Epithelial cell of proximal tubule (primary cell): Measurements from ENCODE around the gene PCDHB11. TPM values are rescaled to one million over a fixed set of nuclear protein-coding genes. Genes with fewer than 3 reads are reported as not detected.
"Not testable (repeated sequence)": the region's sequence is repeated elsewhere in the genome, so short reads cannot be mapped to it uniquely, and the experiment has no call there.

ENCODE experiments used
- DNase-seq: peaks from one replicate; pipeline ENCODE4 v3.0.0-alpha.2; 2011; ENCODE audit warnings: low read depth
- H3K4me3 ChIP-seq: 2 replicates; pipeline ENCODE4 v1.5.1; 2011; ENCODE audit warnings: low read depth, mild to moderate bottlenecking, low read length
- CTCF ChIP-seq: conservative IDR thresholded peaks from 2 replicates; pipeline ENCODE4 v1.5.1; 2012; ENCODE audit warnings: low read depth, mild to moderate bottlenecking, low read length
- total RNA-seq: library from RNA; depleted of rRNA; stranded (reverse); fragments of >200 nt; gene quantifications from 2 replicates; pipeline ENCODE4 v1.2.3, GENCODE V29; 2015

PCDHB11 gene
- total RNA-seq, 1 donor from 2014 or later: 0.06 TPM

GRCh38 chr5:141241496-141241895, 42.1 kb downstream of the PCDHB11 start:
- no peak for TF ChIP-seq CTCF
- no peak overlapping the region for H3K4me3 ChIP-seq
- no peak for DNase-seq

GRCh38 chr5:141245250-141245717, 45.9 kb downstream of the PCDHB11 start, which contains the start of gene PCDHB15:
PCDHB15 (plus strand) TSS chr5:141245395; CDS start chr5:141245579, 184 bp downstream.
- TF ChIP-seq CTCF: peak; percentile 23
- DNase-seq: no peak
- H3K4me3 ChIP-seq: peak within 1 kb of the TSS; percentile 18

- not testable (repeated sequence) for DNase-seq, H3K4me3 ChIP-seq
Measured at GRCh38 chr5:141246971-141247370, 47.5 kb downstream of the PCDHB11 start.

- DNase-seq, H3K4me3 ChIP-seq: not testable (repeated sequence)
Measured at GRCh38 chr5:141247434-141247833, 48.0 kb downstream of the PCDHB11 start.

GRCh38 chr5:141250576-141250975, 51.1 kb downstream of the PCDHB11 start:
- no peak overlapping the region for H3K4me3 ChIP-seq
- no peak for TF ChIP-seq CTCF
- no peak for DNase-seq

Other genes with a start within 250 kb of the PCDHB11 start
- not detected in 2 replicates for gene PCDHAC2, start 233.2 kb upstream of the PCDHB11 start, total RNA-seq
- gene PCDHB1, start 148.3 kb upstream of the PCDHB11 start, total RNA-seq: not detected in 2 replicates
- under 0.01 and 0.17 TPM in 2 replicates for gene PCDHB2, start 105.0 kb upstream of the PCDHB11 start, total RNA-seq
- gene PCDHB3, start 99.2 kb upstream of the PCDHB11 start, total RNA-seq: 0.22 and 0.23 TPM in 2 replicates
- not detected in 2 replicates for gene PCDHB4, start 77.8 kb upstream of the PCDHB11 start, total RNA-seq
- gene PCDHB5, start 64.4 kb upstream of the PCDHB11 start, total RNA-seq: 0.22 and 0.63 TPM in 2 replicates
- not detected in 2 replicates for gene PCDHB6, start 49.6 kb upstream of the PCDHB11 start, total RNA-seq
- not detected in 2 replicates for gene PCDHB7, start 27.0 kb upstream of the PCDHB11 start, total RNA-seq
- gene PCDHB8, start 21.8 kb upstream of the PCDHB11 start, total RNA-seq: not detected in 2 replicates
- under 0.01 and 0.07 TPM in 2 replicates for gene PCDHB16, start 17.2 kb upstream of the PCDHB11 start, total RNA-seq
- not detected in 2 replicates for gene PCDHB9, start 12.5 kb upstream of the PCDHB11 start, total RNA-seq
- gene PCDHB10, start 7.3 kb upstream of the PCDHB11 start, total RNA-seq: under 0.01 TPM in 1 of 2 replicates, not detected in the other
- not detected in 2 replicates for gene PCDHB12, start 9.1 kb downstream of the PCDHB11 start, total RNA-seq
- 0.23 and 0.29 TPM in 2 replicates for gene PCDHB13, start 14.3 kb downstream of the PCDHB11 start, total RNA-seq
- gene PCDHB14, start 23.7 kb downstream of the PCDHB11 start, total RNA-seq: under 0.01 and 0.23 TPM in 2 replicates
- 0.07 and 0.29 TPM in 2 replicates for gene PCDHB15, start 45.8 kb downstream of the PCDHB11 start, total RNA-seq
- 0.29 TPM in 1 of 2 replicates, not detected in the other for gene SLC25A2, start 104.4 kb downstream of the PCDHB11 start, total RNA-seq
- 40.6 and 41.0 TPM in 2 replicates for gene TAF7, start 121.2 kb downstream of the PCDHB11 start, total RNA-seq
- gene PCDHGA1, start 130.9 kb downstream of the PCDHB11 start, total RNA-seq: 0.29 and 0.75 TPM in 2 replicates
- gene PCDHGA2, start 139.1 kb downstream of the PCDHB11 start, total RNA-seq: 0.23 and 0.72 TPM in 2 replicates
- gene PCDHGA3, start 144.2 kb downstream of the PCDHB11 start, total RNA-seq: 0.36 and 0.52 TPM in 2 replicates
- gene PCDHGB1, start 150.5 kb downstream of the PCDHB11 start, total RNA-seq: 0.12 and 0.29 TPM in 2 replicates
- gene PCDHGA4, start 155.4 kb downstream of the PCDHB11 start, total RNA-seq: 0.22 and 0.92 TPM in 2 replicates
- 0.43 and 0.98 TPM in 2 replicates for gene PCDHGB2, start 160.4 kb downstream of the PCDHB11 start, total RNA-seq
- 0.14 and 0.63 TPM in 2 replicates for gene PCDHGA5, start 164.5 kb downstream of the PCDHB11 start, total RNA-seq
- 0.14 and 1.1 TPM in 2 replicates for gene PCDHGB3, start 170.6 kb downstream of the PCDHB11 start, total RNA-seq
- 0.35 and 0.36 TPM in 2 replicates for gene PCDHGA6, start 174.3 kb downstream of the PCDHB11 start, total RNA-seq
- 0.23 and 0.29 TPM in 2 replicates for gene PCDHGA7, start 183.1 kb downstream of the PCDHB11 start, total RNA-seq
- 1.7 and 4.7 TPM in 2 replicates for gene PCDHGB4, start 188.1 kb downstream of the PCDHB11 start, total RNA-seq
- 0.14 and 1.0 TPM in 2 replicates for gene PCDHGA8, start 193.0 kb downstream of the PCDHB11 start, total RNA-seq
- gene PCDHGB5, start 198.3 kb downstream of the PCDHB11 start, total RNA-seq: 4.0 and 6.5 TPM in 2 replicates
- 1.1 and 1.9 TPM in 2 replicates for gene PCDHGA9, start 203.2 kb downstream of the PCDHB11 start, total RNA-seq
- 1.4 and 3.4 TPM in 2 replicates for gene PCDHGB6, start 208.4 kb downstream of the PCDHB11 start, total RNA-seq
- gene PCDHGA10, start 213.4 kb downstream of the PCDHB11 start, total RNA-seq: 0.58 and 1.9 TPM in 2 replicates
- 0.65 and 2.8 TPM in 2 replicates for gene PCDHGB7, start 218.1 kb downstream of the PCDHB11 start, total RNA-seq
- gene PCDHGA11, start 221.4 kb downstream of the PCDHB11 start, total RNA-seq: 2.6 and 2.7 TPM in 2 replicates
- 1.8 and 1.9 TPM in 2 replicates for gene PCDHGA12, start 230.9 kb downstream of the PCDHB11 start, total RNA-seq